ENCODE data around the gene LCLAT1.

GRCh38 chr2:30686669-30687068 is 239.6 kb downstream of the LCLAT1 start:
- TF ChIP-seq, protein P1, sequence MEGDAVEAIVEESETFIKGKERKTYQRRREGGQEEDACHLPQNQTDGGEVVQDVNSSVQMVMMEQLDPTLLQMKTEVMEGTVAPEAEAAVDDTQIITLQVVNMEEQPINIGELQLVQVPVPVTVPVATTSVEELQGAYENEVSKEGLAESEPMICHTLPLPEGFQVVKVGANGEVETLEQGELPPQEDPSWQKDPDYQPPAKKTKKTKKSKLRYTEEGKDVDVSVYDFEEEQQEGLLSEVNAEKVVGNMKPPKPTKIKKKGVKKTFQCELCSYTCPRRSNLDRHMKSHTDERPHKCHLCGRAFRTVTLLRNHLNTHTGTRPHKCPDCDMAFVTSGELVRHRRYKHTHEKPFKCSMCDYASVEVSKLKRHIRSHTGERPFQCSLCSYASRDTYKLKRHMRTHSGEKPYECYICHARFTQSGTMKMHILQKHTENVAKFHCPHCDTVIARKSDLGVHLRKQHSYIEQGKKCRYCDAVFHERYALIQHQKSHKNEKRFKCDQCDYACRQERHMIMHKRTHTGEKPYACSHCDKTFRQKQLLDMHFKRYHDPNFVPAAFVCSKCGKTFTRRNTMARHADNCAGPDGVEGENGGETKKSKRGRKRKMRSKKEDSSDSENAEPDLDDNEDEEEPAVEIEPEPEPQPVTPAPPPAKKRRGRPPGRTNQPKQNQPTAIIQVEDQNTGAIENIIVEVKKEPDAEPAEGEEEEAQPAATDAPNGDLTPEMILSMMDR (IDR thresholded peaks at IDR 0.05), result no peak
- TF ChIP-seq POLR2A (IDR thresholded peaks at IDR 0.05) (no peak), POLR2AphosphoS5 (IDR thresholded peaks at IDR 0.05) (peak; percentile 5)

Data from prostate gland (tissue), 2 donors.